IMR-90 (cell line): ENCODE results near the gene PCCA. TPM values are rescaled to one million over a fixed set of nuclear protein-coding genes. Genes with fewer than 3 reads are reported as not detected.

Experiments used
- ATAC-seq: fragments of 200-7000 bp; cut with Tn5 transposase; 2 replicates; pipeline ENCODE4 v1.9.1; 2020; ENCODE audit warnings: low read depth, mild to moderate bottlenecking, moderate library complexity
- BruUV-seq: library from RNA; stranded (reverse); fragments of 400-500 nt; replicated peaks from 2 replicates; lab custom pipeline; 2021; lab: Mats Ljungman, UMichigan
- CTCF ChIA-PET: fragments of 300-600 bp; formaldehyde crosslinking; extraction: SDS; loops from one replicate; lab custom pipeline; 2021; ENCODE audit warnings: antibody characterized with exemption; lab: Yijun Ruan, JAX
- POLR2A ChIA-PET: fragments of 300-600 bp; sonication (Branson Sonifier 250); formaldehyde crosslinking; loops from one replicate; lab custom pipeline; 2022; ENCODE audit warnings: antibody characterized with exemption; ENCODE audit not compliant: unreplicated experiment; lab: Charles Lee
- DNase-seq: peaks from one replicate; pipeline ENCODE4 v3.0.0; 2013
- H2AFZ ChIP-seq: replicated peaks from 2 replicates; pipeline ENCODE3; 2013; ENCODE audit warnings: low read length, mild to moderate bottlenecking; ENCODE audit not compliant: poor library complexity
- H2AK5ac ChIP-seq: 2 replicates; pipeline ENCODE4 v1.6.1; 2013; ENCODE audit warnings: low read depth, low read length, inconsistent platforms
- H2AK9ac ChIP-seq: replicated peaks from 2 replicates; pipeline ENCODE3; 2013; ENCODE audit warnings: mild to moderate bottlenecking, low read depth, low read length, moderate library complexity; ENCODE audit not compliant: poor library complexity
- H2BK120ac ChIP-seq: 2 replicates; pipeline ENCODE4 v1.6.1; 2013; ENCODE audit warnings: low read depth, low read length, inconsistent platforms
- H2BK15ac ChIP-seq: 3 replicates; pipeline ENCODE4 v1.6.1; 2013; ENCODE audit warnings: low read depth, low read length, inconsistent platforms
- H2BK20ac ChIP-seq: 2 replicates; pipeline ENCODE4 v1.6.1; 2013; ENCODE audit warnings: low read depth, mild to moderate bottlenecking, inconsistent platforms, low read length, moderate library complexity
- H2BK5ac ChIP-seq: 2 replicates; pipeline ENCODE4 v1.6.1; 2013; ENCODE audit warnings: mild to moderate bottlenecking, low read depth, low read length, inconsistent platforms; ENCODE audit not compliant: poor library complexity, severe bottlenecking
- H3K14ac ChIP-seq: replicated peaks from 2 replicates; pipeline ENCODE4 v1.6.1; 2013; ENCODE audit warnings: low read depth, low read length, inconsistent platforms
- H3K18ac ChIP-seq: 2 replicates; pipeline ENCODE4 v1.6.1; 2013; ENCODE audit warnings: low read depth, low read length, control low read depth
- H3K23ac ChIP-seq: 2 replicates; pipeline ENCODE4 v1.6.1; 2013; ENCODE audit warnings: low read depth, low read length, inconsistent platforms
- H3K27ac ChIP-seq: 2 replicates; pipeline ENCODE4 v1.5.1; 2013; ENCODE audit warnings: mild to moderate bottlenecking, control low read depth, low read length; ENCODE audit not compliant: insufficient read depth
- H3K27me3 ChIP-seq: 2 replicates; pipeline ENCODE4 v1.6.1; 2013; ENCODE audit warnings: low read length; ENCODE audit not compliant: control insufficient read depth, insufficient read depth
- H3K36me3 ChIP-seq: 2 replicates; pipeline ENCODE4 v1.6.1; 2013; ENCODE audit warnings: low read length, mixed read lengths; ENCODE audit not compliant: control insufficient read depth, insufficient read depth
- H3K4ac ChIP-seq: 2 replicates; pipeline ENCODE4 v1.6.1; 2013; ENCODE audit warnings: low read depth, low read length, inconsistent platforms
- H3K4me1 ChIP-seq: 2 replicates; pipeline ENCODE4 v1.6.1; 2013; ENCODE audit warnings: low read length, mixed read lengths; ENCODE audit not compliant: control insufficient read depth, insufficient read depth
- H3K4me2 ChIP-seq: 2 replicates; pipeline ENCODE4 v1.6.1; 2013; ENCODE audit warnings: low read depth, mild to moderate bottlenecking, control low read depth, low read length, moderate library complexity
- H3K4me3 ChIP-seq: 2 replicates; pipeline ENCODE4 v1.5.1; 2013; ENCODE audit warnings: low read depth, mild to moderate bottlenecking, control low read depth, low read length, moderate library complexity; ENCODE audit not compliant: insufficient read depth
- H3K56ac ChIP-seq: 2 replicates; pipeline ENCODE4 v1.6.1; 2013; ENCODE audit warnings: low read length, inconsistent platforms; ENCODE audit not compliant: insufficient read depth; ENCODE audit errors: extremely low read depth
- H3K79me1 ChIP-seq, 2 experiments: 2 replicates each; pipeline ENCODE4 v1.6.1; 2013; ENCODE audit warnings: low read length in 2 of 2, inconsistent platforms in 1 of 2, low read depth in 1 of 2
- H3K9ac ChIP-seq: 2 replicates; pipeline ENCODE4 v1.6.1; 2013; ENCODE audit warnings: low read depth, low read length, control low read depth
- H3K9me1 ChIP-seq: 2 replicates; pipeline ENCODE4 v1.6.1; 2013; ENCODE audit warnings: low read length, inconsistent platforms; ENCODE audit not compliant: insufficient read depth
- H3K9me3 ChIP-seq: 2 replicates; pipeline ENCODE4 v1.6.1; 2013; ENCODE audit warnings: low read length; ENCODE audit not compliant: control insufficient read depth, insufficient read depth
- H4K20me1 ChIP-seq: 2 replicates; pipeline ENCODE4 v1.6.1; 2013; ENCODE audit warnings: low read length, inconsistent platforms; ENCODE audit not compliant: insufficient read depth
- H4K5ac ChIP-seq: 2 replicates; pipeline ENCODE4 v1.6.1; 2013; ENCODE audit warnings: mild to moderate bottlenecking, low read depth, low read length, control low read depth
- H4K8ac ChIP-seq, 2 experiments: 2 replicates each; pipeline ENCODE4 v1.6.1; 2013; ENCODE audit warnings: low read depth in 2 of 2, low read length in 2 of 2, control low read depth in 1 of 2, inconsistent platforms in 1 of 2
- H4K91ac ChIP-seq: 2 replicates; pipeline ENCODE4 v1.6.1; 2013; ENCODE audit warnings: low read depth, low read length, inconsistent platforms; ENCODE audit not compliant: insufficient read depth
- BHLHE40 ChIP-seq: fragments of 150-350 bp; IDR thresholded peaks from 2 replicates; pipeline ENCODE4 v1.6.1; 2016; ENCODE audit warnings: mild to moderate bottlenecking, low read depth, low read length
- CHD1 ChIP-seq: IDR thresholded peaks from 2 replicates; pipeline ENCODE4 v1.6.1; 2012; ENCODE audit warnings: low read depth, low read length, improper control_type of control experiment
- CTCF ChIP-seq: conservative IDR thresholded peaks from 2 replicates; pipeline ENCODE4 v1.5.1; 2012; ENCODE audit warnings: mild to moderate bottlenecking, low read depth, low read length, improper control_type of control experiment
- FOS ChIP-seq: fragments of 150-350 bp; IDR thresholded peaks from 2 replicates; pipeline ENCODE4 v1.6.1; 2016; ENCODE audit warnings: low read depth, low read length
- MAFK ChIP-seq: IDR thresholded peaks from 2 replicates; pipeline ENCODE4 v1.6.1; 2012; ENCODE audit warnings: low read depth, low read length, improper control_type of control experiment
- MXI1 ChIP-seq: IDR thresholded peaks from 2 replicates; pipeline ENCODE4 v1.6.1; 2012; ENCODE audit warnings: low read depth, mild to moderate bottlenecking, low read length, moderate library complexity, borderline replicate concordance
- NFE2L2 ChIP-seq: fragments of 150-350 bp; IDR thresholded peaks from 2 replicates; pipeline ENCODE4 v1.6.1; 2016; ENCODE audit warnings: low read depth, mild to moderate bottlenecking, low read length
- RAD21 ChIP-seq: IDR thresholded peaks from 2 replicates; pipeline ENCODE4 v1.6.1; 2012; ENCODE audit warnings: low read length, improper control_type of control experiment
- RCOR1 ChIP-seq: IDR thresholded peaks from 2 replicates; pipeline ENCODE4 v1.6.1; 2012; ENCODE audit warnings: mild to moderate bottlenecking, low read length, improper control_type of control experiment; ENCODE audit not compliant: insufficient replicate concordance
- RFX5 ChIP-seq: IDR thresholded peaks from 2 replicates; pipeline ENCODE4 v1.8.0; 2012; ENCODE audit warnings: low read depth, mild to moderate bottlenecking, low read length, moderate library complexity
- SMC3 ChIP-seq: fragments of 150-350 bp; IDR thresholded peaks from 2 replicates; pipeline ENCODE4 v1.6.1; 2016; ENCODE audit warnings: low read depth, mild to moderate bottlenecking, antibody characterized with exemption, low read length, moderate library complexity
- WGBS, 2 experiments: methylation state at CpG; one replicate each; pipeline versions ENCODE4 v1.1.5 to v1.1.7; 2013; ENCODE audit warnings: missing lambda C conversion rate in 2 of 2; ENCODE audit not compliant: insufficient read length in 1 of 2; ENCODE audit errors: extremely low coverage in 2 of 2; 5-methylcytosine and 5-hydroxymethylcytosine counted together
- dilution Hi-C: fragments of 300-500 bp; cut with HindIII; formaldehyde crosslinking; loops from one replicate; pipeline ENCODE4 v1.14.3; 2018; ENCODE audit warnings: low sequenced_read_pairs; ENCODE audit not compliant: unreplicated experiment
- in situ Hi-C: fragments of 300-500 bp; cut with MboI; formaldehyde crosslinking; loops from 3 replicates; pipeline ENCODE4 v1.14.3; 2019; ENCODE audit warnings: low sequenced_read_pairs, inconsistent platforms, mixed read lengths
- intact Hi-C: fragments of 100-400 bp; cut with micrococcal nuclease; formaldehyde crosslinking; loops from 2 replicates; pipeline ENCODE4 v1.10.0; 2022
- polyA plus RNA-seq, 3 experiments: library from polyadenylated mRNA; depleted of rRNA; stranded (reverse); fragments of >200 nt; gene quantifications; 2 replicates each; pipeline ENCODE4 v1.2.3, GENCODE V29; 2012; ENCODE audit warnings: low replicate concordance in 1 of 3
- total RNA-seq: library from RNA; depleted of rRNA; stranded (reverse); fragments of >200 nt; gene quantifications from 2 replicates; pipeline ENCODE4 v1.2.3, GENCODE V29; 2012
- TF ChIP-seq, protein P1 (sequence below): fragments of 150-350 bp; IDR thresholded peaks from 2 replicates; pipeline ENCODE4 v1.6.1; 2016; ENCODE audit warnings: low read depth, mild to moderate bottlenecking, low read length, moderate library complexity, borderline replicate concordance

Gene PCCA
- total and polyA plus RNA-seq, 2 of the 4 experiments (the other 2 are of a cell fraction) = 7.6 to 24.0 TPM

- H3K18ac ChIP-seq = no peak overlapping the region
- ATAC-seq (no peak), DNase-seq (no peak)
- H4K8ac ChIP-seq = no peak overlapping the region
- WGBS, 2 experiments = 86% methylated on average over 8 of the region's 17 CpGs; no CpG with 5 or more reads in 1 of the 2 experiments
- no peak overlapping the region for H2BK15ac ChIP-seq
- H3K4ac ChIP-seq = no peak overlapping the region
- H3K36me3 ChIP-seq = peaks cover 5% of the 10 kb centered on the region
- no peak overlapping the region for H2BK20ac ChIP-seq
- no peaks in the 10 kb centered on the region for H3K9me1 ChIP-seq
- no peaks in the 10 kb centered on the region for H3K79me1 ChIP-seq
- H2AFZ ChIP-seq = no peak overlapping the region
- H3K4me1 ChIP-seq = peaks cover 2% of the 10 kb centered on the region
- intact Hi-C loops = no loop called here
- in situ Hi-C loops = no loop called here
- no peak overlapping the region for H3K27ac ChIP-seq
- H2BK120ac ChIP-seq = no peak overlapping the region
- H4K91ac ChIP-seq = no peak overlapping the region
- dilution Hi-C loops = no loop called here
- ChIA-PET POLR2A (no interaction called here), CTCF (no interaction called here)
- no peak overlapping the region for H3K14ac ChIP-seq
- H3K4me3 ChIP-seq = no peak overlapping the region
- H3K56ac ChIP-seq = no peak overlapping the region
- no peak overlapping the region for H3K4me2 ChIP-seq
- H3K27me3 ChIP-seq = no peaks in the 10 kb centered on the region
- H2BK5ac ChIP-seq = no peak overlapping the region
- H2AK5ac ChIP-seq = no peak overlapping the region
- TF ChIP-seq NFE2L2 = no peak
- TF ChIP-seq, protein P1, sequence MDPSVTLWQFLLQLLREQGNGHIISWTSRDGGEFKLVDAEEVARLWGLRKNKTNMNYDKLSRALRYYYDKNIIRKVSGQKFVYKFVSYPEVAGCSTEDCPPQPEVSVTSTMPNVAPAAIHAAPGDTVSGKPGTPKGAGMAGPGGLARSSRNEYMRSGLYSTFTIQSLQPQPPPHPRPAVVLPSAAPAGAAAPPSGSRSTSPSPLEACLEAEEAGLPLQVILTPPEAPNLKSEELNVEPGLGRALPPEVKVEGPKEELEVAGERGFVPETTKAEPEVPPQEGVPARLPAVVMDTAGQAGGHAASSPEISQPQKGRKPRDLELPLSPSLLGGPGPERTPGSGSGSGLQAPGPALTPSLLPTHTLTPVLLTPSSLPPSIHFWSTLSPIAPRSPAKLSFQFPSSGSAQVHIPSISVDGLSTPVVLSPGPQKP = no peak
- TF ChIP-seq FOS = no peak
- TF ChIP-seq CHD1 = no peak
- TF ChIP-seq MXI1 = no peak
- no peak for TF ChIP-seq RFX5
- TF ChIP-seq RCOR1 = no peak
- TF ChIP-seq RAD21 = no peak
- TF ChIP-seq BHLHE40 = no peak
- TF ChIP-seq MAFK = no peak
- TF ChIP-seq SMC3 = no peak
- no peak for TF ChIP-seq CTCF
- H4K5ac ChIP-seq = no peak overlapping the region
- BruUV-seq = no TSS peak
- no peaks in the 10 kb centered on the region for H4K20me1 ChIP-seq
- no peaks in the 10 kb centered on the region for H3K9me3 ChIP-seq
- no peak overlapping the region for H3K23ac ChIP-seq
- no peak overlapping the region for H3K9ac ChIP-seq
- H2AK9ac ChIP-seq = no peak overlapping the region
These were observed 436.8 kb downstream of the PCCA start for GRCh38 chr13:100525453-100526317.
